Glomerular endothelial cell (primary cell): ENCODE results near the gene LPIN1. TPM values are rescaled to one million over a fixed set of nuclear protein-coding genes. Genes with fewer than 3 reads are reported as not detected.

Source experiments
- DNase-seq: peaks from one replicate; pipeline ENCODE4 v3.0.0-alpha.2; 2011; ENCODE audit warnings: low read depth, low spot score; ENCODE audit errors: extremely low read depth
- total RNA-seq: library from RNA; depleted of rRNA; stranded (reverse); fragments of >200 nt; gene quantifications from 2 replicates; pipeline ENCODE4 v1.2.3, GENCODE V29; 2015

The LPIN1 gene, protein sequence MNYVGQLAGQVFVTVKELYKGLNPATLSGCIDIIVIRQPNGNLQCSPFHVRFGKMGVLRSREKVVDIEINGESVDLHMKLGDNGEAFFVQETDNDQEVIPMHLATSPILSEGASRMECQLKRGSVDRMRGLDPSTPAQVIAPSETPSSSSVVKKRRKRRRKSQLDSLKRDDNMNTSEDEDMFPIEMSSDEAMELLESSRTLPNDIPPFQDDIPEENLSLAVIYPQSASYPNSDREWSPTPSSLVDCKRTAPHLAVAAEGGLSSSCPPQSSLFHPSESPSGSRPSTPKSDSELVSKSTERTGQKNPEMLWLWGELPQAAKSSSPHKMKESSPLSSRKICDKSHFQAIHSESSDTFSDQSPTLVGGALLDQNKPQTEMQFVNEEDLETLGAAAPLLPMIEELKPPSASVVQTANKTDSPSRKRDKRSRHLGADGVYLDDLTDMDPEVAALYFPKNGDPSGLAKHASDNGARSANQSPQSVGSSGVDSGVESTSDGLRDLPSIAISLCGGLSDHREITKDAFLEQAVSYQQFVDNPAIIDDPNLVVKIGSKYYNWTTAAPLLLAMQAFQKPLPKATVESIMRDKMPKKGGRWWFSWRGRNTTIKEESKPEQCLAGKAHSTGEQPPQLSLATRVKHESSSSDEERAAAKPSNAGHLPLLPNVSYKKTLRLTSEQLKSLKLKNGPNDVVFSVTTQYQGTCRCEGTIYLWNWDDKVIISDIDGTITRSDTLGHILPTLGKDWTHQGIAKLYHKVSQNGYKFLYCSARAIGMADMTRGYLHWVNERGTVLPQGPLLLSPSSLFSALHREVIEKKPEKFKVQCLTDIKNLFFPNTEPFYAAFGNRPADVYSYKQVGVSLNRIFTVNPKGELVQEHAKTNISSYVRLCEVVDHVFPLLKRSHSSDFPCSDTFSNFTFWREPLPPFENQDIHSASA
- 45.5 and 207 TPM in 2 replicates for total RNA-seq

DNA sequence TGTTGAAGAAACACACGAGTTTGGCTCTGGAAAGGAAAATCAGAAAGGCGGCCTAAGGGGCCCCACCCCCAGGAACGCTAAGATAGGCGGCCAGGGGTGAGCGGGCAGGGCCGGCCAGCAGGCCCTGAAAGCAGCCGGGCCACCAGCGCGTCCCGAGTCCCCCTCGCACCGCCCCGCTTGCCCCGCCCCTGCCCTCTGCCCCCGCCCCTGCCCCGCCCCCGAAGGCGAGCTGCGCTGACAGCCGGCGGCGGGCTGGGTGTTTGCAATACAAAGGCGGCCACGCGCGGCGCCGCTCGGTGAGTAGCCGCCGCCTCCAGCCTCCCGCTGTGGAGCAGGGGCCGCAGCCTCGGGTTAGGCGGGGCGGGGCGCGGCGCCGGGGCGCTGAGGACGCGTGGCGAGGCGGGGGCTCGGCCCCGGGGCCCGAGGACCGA is at the start of gene LPIN1:
LPIN1 (plus strand) TSS at position 257 of the 431 bp plus-strand sequence. CDS start 18,910 bp downstream, outside the sequence.
- no peak for DNase-seq

DNA sequence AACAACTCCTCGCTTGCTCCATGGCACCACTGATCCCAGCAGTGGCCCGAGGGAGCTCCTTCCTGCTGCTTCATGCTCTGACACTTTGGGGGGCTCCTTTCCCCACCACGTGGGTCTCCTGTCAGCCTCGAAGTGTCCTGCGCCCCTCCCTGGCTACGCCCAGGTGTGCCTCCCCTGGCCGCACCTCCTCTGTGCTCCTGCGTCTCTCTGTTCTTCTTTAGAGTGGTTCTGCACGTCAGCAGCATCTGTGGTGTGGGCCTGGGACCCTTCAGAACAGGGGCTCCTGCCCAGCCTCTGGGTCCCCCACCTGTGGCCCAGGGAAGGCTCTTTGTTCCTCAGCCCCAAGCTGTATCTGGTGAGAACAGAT is 49.7 kb upstream of the LPIN1 start:
- DNase-seq: no peak

DNA sequence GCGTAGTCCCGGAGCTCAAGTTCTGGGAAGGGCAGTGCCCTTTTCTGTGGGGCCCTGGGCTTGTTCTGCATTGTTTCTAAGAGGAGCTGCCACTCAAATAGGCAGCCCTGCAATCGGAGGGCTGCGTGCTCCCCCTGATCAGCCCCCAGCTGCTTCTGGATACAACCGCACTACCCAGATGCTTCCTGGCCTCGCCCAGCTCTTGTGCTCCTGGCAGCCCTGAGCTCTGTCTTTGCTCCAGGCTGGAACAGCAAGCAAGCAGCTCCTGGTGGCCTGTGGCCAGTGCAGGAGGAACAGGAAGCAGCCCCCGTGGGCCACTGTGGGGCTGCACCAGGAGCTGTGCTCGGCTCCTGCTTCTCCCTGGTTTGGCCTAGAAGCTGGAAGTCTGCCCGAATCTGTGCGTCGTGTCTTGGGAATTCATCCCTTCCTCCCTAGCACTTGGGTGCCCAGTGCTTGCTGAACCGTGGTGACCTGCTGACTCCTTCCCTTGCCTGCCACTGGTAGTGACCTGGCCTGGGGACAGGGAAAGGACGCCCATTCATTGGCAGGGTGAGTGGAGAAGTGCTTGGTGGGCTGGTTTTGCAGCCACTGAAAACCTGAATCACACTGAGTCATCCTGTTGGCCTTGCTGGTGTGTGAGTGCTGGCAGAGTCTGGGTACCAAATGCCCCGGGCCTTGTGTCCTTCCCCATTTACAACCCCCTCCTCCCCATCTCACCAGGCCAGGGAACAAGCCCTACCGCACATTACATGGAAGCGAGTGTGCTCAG is 49.1 kb upstream of the LPIN1 start:
- DNase-seq: no peak

DNA sequence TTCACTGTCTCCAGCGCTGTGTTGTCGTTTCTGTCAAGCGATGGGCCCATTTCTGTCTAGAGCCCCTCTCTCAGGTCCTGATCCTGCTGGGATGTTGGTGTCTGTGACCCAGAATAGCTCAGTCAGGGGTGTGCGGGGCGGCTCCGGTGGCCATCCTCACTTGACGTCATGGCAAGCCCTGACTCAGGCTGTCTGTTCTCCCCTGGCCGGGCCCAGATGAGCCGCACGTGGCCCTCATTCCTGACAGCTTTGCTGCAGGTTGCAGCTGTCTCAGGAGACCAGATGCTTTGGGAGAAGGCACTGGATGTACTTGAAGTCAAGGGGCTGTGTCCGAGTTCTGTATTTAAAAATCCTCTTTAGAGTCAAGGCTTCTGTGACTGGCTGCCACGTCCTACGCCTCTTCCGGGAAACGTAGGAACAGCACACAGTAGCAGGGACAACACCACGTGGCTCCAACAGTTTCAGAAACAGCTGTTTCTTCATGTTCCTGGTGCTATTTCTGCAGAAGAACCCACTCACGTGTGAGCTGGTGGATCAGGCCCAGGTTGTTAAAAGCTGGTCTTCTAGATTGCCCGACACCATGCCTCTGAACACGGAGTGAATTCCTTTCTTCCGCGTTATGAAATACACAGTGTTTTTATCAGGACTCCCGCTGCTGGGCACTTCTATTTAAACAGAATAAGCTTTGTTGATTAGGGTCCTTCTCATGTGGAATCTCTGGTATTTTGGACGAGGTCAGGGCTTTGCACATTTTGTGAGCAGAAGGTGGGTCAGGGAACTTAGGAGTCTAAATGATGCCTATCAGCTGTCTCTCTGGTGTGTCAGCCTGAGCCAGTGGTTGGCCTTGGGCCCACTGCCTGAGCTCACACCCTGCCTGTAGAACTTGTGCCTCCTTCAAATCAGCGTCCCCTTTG is 48.2 kb upstream of the LPIN1 start:
- no peak for DNase-seq

DNA sequence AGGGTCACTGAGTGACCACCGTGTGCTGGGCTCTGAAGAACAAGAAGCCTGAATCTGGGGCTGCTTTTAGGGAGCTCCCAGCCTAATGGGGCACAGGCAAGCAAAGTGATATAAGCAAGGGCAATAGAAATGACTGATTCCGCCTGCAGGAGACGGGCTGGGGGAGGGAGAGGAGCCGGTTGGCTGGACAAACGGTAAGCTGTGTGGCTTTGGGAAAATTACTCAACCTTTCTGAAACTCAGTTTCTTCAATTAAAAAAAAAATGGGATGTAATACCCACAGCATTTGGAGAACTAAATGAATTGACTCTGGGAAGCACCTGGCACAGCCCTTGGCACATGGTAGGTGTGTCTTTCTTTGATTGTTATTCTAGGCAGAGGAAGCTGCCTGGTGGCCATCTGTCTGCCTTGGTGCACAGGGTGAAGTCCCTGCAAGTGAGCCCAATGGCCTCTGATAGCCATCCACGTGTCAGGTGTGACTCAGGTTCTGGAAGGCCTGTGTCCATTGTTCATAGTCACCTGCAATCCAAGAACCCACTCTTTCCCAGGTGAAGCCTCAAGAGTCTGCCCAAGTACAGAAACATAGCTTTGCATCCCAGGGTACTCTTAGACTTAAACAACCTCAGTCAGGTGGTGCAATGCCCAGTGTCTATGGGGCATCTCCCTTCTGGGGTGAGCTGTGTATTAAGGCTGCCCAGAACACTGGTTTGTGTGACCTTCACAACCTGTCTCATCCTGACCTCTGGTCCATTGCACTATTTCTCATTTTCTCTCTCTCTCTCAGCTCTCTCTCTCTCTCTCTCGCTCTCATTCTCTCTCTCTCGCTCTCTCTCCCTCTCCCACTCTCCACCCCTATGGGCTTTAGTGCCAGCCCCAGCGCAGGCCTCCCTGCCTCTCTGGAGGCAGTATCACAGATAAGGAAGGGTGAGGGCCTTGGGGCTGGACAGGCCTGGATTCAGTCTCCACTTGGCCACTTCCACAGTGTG is 46.5 kb upstream of the LPIN1 start:
- no peak for DNase-seq

DNA sequence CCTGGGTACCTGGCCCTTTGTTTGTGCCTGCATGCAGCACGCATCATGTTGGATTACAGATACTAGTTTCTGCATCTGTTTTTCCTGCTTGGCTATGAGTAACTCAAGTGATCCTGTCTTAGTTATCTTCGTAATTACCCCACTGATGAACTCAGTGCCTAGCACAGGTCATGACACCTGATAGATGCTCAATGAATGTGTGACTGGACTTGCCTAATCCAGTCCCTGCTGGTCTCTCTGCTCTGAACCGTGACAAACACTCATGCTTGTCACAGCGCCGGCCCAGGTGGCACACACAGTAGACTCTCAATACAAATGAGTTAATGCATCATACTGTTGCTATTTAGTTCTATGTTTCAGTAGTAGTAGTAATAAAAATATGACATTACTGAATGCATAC is 45.2 kb upstream of the LPIN1 start:
- no peak for DNase-seq

DNA sequence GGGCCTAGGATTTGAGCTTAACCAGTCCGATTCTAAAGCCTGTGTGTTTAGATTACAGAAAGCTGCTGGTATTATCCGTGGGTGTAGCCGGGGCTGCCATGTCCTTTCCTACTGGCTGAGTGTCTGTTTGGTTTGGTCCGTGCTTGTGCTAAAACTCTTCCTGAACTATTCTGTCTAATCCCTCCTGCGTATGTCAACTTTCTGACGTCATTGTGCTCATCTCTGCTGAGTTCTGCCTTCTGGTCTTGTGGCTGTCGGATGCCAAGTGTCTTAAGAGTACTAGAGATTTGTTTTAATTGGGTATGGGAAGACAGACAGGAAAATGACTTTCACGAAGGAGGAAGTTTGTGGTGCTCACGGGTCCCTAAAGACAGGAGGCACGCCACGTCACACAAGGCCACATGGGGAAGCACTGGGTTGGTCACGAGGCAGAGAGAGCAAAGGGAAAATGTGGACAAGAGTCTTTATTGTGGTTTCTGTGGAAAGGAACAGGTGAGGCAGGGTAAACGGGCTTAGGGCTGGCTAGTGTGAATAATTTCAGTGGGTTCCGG is 44.6 kb upstream of the LPIN1 start:
- DNase-seq: no peak

DNA sequence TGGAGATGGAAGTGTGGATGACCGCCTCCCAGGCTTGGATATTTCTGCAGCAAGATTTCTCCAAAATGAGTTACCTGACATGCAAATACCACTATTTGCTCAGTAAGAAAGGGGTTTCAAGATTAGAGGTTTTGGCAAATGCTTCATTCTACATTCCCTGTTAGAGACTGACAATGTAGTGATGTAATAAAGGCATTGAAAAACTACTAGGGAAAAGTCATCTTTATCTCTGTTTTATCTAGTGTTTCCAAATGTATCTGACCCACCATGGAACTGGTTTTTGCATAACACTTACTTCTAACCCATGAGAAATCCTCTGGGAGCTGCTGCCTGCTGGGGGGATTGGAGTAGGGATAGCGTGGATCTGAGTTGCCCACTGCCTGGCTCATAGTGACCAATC is 43.5 kb upstream of the LPIN1 start:
- DNase-seq: no peak

DNA sequence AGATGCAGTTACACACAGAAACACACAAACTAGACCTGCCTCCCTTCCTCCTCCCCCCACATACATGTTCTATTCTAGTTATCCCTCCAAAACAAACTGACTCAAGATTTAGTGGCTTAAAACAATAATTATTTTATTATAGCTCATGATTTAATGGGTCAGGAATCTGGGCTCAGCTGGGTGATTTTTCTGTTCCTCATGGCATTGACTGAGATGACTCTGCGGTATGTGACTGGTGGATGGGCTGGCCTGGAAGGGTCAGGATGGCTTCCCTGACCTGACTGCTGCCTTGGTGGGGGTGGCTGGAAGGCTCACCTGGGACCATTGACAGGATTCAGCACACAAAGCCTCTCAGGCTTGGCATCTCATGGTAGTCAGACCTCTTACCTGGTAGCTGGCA is 42.7 kb upstream of the LPIN1 start:
- DNase-seq: no peak

DNA sequence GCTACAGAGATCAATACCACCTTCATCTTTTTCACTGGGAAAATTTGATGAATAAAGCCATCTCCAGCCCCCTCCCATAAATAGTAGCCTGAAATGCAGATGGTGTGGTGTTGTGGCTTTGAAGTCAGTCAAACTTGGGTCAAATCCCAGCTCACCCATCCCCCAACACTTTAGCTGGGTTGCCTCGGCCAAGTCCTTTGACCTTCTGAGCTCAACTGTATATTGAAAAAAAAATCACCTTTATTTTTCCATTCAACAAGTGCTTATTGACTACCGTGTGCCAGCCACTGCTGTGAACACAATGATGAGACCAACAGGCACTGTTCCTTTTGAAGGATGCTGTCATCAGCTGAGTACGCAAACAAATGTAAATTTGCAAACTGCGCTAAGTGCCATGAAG is 41.4 kb upstream of the LPIN1 start:
- DNase-seq: no peak

DNA sequence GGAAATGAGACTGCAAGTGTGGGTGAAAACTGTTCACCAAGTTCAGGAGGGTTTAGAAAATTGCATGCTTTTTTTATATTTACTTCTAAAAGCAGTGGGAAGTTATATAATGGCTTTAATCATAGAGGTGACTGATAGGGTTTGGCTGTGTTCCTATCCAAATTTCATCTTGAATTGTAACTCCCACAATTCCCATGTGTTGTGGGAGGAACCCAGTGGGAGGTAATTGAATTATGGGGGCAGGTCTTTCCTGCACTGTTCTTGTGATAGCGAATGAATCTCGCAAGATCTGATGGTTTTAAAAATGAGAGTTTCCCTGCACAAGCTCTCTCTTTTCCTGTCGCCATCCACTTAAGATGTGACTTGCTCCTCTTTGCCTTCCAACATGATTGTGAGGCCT is 40.7 kb upstream of the LPIN1 start:
- DNase-seq: no peak

DNA sequence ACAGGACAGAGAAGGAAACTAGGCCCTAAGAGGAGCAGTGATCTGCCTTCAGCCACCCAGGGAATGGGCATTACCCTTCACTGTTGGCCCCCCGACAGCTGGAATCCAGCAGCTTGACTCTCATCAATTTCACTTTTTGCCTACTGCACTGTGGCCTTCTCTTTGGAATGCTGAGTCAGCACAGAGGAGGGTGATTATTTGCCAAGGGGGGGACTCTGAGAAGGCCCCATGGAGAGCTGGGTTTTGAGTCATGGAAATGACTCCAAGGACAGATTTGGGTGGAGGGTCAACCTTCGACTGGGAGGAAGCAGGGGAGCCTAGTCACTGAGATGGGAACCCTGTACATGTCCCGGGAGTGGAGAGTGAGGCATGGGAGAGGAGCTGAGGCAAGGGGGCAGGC is 38.3 kb upstream of the LPIN1 start:
- no peak for DNase-seq

DNA sequence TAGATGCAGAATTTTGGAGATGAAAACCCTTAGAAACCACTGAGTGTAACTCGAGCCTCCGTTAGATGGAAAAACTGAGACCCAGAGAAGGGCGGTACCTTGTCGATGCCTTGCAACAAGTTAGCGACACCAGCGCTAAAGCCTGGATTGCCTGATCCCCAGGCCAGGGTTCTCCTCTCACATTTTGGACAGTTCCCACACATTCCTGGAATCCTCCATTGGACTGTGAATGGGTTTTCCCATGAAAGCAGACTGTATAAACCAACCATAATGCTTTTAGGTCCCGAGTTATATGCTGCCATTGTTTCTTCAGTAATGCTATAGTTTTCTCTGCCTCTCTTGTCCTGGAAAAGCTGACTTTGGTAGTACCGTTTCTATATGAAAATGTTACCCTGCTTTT is 37.1 kb upstream of the LPIN1 start:
- DNase-seq: no peak

DNA sequence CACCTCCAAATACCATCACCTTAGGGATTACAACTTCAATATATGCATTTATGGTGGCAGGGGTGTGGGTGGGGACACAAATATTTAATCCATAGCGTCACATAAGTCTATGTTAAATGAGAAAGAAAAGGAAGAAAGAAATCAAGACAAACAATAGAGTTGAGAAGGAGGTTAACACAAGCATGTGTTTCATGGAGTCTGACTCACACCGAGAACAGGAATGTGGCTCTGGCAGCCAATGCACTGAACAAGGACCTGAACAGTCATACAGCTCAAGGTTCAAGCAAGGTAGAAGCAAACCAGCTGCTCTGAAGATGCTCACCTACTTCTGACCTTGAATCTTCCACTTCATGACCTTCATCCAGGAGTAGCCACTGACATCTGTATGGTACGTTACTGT is 36.2 kb upstream of the LPIN1 start:
- no peak for DNase-seq

DNA sequence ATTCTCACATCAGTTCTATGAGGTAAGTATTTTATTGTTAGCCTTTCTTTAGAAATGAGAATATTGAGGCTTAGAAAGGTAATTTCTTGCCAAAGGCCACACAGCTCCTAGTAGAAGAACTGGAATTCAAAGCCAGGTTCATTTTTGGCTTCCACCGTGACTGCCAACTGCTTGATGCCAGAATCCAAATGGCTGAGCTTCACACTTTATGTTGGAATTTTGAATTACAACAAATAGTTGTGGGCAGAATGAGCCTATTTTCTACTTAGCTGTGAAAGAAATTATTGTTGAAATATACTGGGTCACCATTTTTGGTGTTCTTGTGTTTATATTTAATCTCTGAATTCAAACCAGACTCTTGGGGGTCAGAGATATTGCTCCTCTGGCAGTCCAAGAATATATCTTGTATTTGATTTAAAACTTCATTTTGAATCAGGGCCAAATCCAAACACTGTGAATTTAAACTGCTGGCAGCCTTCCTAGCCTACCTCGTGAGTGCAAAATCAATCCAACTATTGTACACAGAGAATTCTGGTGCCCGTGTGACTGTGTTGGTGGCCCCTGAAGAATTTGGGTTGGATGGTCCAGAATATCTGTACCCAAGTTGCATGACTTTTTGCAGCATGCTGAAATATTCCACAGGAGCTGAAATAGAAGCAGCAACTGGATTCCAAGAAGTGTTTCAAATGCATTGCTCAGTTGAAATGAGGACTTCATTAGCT is 35.6 kb upstream of the LPIN1 start:
- DNase-seq: no peak

DNA sequence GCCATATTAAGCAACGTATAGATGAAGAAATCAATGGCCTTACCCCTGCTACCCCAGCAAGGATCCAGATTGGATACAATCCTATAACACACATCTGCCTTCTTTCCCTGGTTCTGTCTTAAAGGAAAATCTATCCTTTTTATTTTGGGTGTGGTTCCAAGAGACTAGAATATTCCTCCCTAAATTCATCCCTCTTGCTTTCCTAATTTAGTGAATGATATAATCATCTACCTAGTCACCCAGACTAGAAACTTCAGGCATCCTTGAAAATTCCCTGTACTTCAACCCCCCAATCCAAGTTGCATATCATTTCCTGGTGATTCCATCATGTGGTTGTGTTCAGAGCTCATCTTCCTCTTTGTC is 35.1 kb upstream of the LPIN1 start:
- DNase-seq: no peak

DNA sequence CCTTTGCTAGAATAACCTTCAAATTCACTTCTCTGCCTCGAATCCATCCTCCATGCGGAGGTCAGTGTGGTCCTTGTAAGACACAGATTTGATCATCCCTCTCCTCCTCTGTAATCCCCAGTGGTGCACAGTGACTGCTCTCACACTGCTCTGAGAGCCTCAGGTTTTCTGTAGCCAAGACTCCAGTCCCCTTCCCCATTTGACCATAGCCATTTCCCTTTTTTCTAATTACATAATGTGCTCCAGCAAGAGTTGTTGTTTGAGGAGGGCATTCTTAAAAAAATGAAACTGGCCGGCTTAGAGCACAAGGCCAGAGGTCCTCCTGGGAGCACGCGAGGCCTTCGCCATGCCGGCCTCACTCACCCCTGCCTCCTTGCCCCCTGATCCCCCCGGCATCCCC is 34.7 kb upstream of the LPIN1 start:
- no peak for DNase-seq

DNA sequence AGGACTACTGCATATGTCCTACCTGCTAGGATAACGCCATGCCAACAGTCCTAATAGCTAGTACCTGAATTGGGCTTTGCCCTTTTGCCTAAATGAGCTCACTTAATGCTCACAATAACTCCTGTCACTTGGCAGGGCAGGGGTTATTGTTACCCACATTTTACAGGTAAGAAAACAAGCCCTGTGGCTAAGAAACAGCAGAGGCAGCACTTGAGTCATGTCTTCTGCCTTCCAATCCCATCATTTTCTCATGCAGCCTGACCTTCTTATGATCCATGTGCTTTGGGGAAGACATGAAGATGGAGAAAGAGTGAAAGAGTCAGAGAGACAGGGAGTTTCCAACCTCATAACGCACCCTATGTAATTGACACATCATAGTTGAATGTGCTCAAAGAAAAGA is 33.6 kb upstream of the LPIN1 start:
- no peak for DNase-seq
